ENCODE data around the gene ASB6. TPM values are rescaled to one million over a fixed set of nuclear protein-coding genes. Genes with fewer than 3 reads are reported as not detected.

Gene ASB6
- total RNA-seq, 1 donor from 2014 or later: 4.2 TPM

GRCh38 chr9:129612123-129612522, 29.8 kb downstream of the ASB6 start:
- Histone ChIP-seq H3K4me1 (ENCODE audit: control insufficient read depth in 3 of 3, insufficient read depth in 3 of 3, low read length in 3 of 3) (peaks cover 21 to 29% (median 23%) of the 10 kb centered on the region in 3 donors), H3K9me3 (ENCODE audit: control insufficient read depth in 3 of 3, low read length in 3 of 3) (no peaks in the 10 kb centered on the region), H3K27me3 (ENCODE audit: control insufficient read depth in 3 of 3, insufficient read depth in 3 of 3, low read length in 3 of 3) (peaks cover 0 to 3% (median 0%) of the 10 kb centered on the region in 3 donors), H3K4me3 (ENCODE audit: low read length in 3 of 3) (no peak overlapping the region), H3K27ac (ENCODE audit: low read depth, low read length) (no peak overlapping the region), H3K9ac (ENCODE audit: low read depth in 1 of 3, low read length in 3 of 3) (no peak overlapping the region), H3K36me3 (ENCODE audit: control insufficient read depth in 3 of 3, insufficient read depth in 3 of 3, low read length in 3 of 3) (no peaks in the 10 kb centered on the region)

- peaks cover 0 to 3% (median 0%) of the 10 kb centered on the region in 3 donors for H3K27me3 ChIP-seq (ENCODE audit: control insufficient read depth in 3 of 3, insufficient read depth in 3 of 3, low read length in 3 of 3)
- H3K9me3 ChIP-seq (ENCODE audit: control insufficient read depth in 3 of 3, low read length in 3 of 3): no peaks in the 10 kb centered on the region
- peak overlapping the region in 2 of 3 donors; percentile 81 to 82 for H3K4me3 ChIP-seq (ENCODE audit: low read length in 3 of 3)
- H3K36me3 ChIP-seq (ENCODE audit: control insufficient read depth in 3 of 3, insufficient read depth in 3 of 3, low read length in 3 of 3): no peaks in the 10 kb centered on the region
- H3K9ac ChIP-seq (ENCODE audit: low read depth in 1 of 3, low read length in 3 of 3): peak overlapping the region in 2 of 3 donors; percentile 82 to 91
- peaks cover 29 to 37% (median 30%) of the 10 kb centered on the region in 3 donors for H3K4me1 ChIP-seq (ENCODE audit: control insufficient read depth in 3 of 3, insufficient read depth in 3 of 3, low read length in 3 of 3)
- peak overlapping the region; percentile 79 for H3K27ac ChIP-seq (ENCODE audit: low read depth, low read length)
Measured at GRCh38 chr9:129611307-129611800, 30.6 kb downstream of the ASB6 start.

- Histone ChIP-seq H3K4me3 (ENCODE audit: low read length in 3 of 3) (peak overlapping the region; percentile 79 to 82 (median 81)), H3K27me3 (ENCODE audit: control insufficient read depth in 3 of 3, insufficient read depth in 3 of 3, low read length in 3 of 3) (peaks cover 0 to 3% (median 0%) of the 10 kb centered on the region in 3 donors), H3K27ac (ENCODE audit: low read depth, low read length) (peak overlapping the region; percentile 79), H3K4me1 (ENCODE audit: control insufficient read depth in 3 of 3, insufficient read depth in 3 of 3, low read length in 3 of 3) (peaks cover 30 to 42% (median 36%) of the 10 kb centered on the region in 3 donors), H3K9me3 (ENCODE audit: control insufficient read depth in 3 of 3, low read length in 3 of 3) (no peaks in the 10 kb centered on the region), H3K36me3 (ENCODE audit: control insufficient read depth in 3 of 3, insufficient read depth in 3 of 3, low read length in 3 of 3) (no peaks in the 10 kb centered on the region), H3K9ac (ENCODE audit: low read depth in 1 of 3, low read length in 3 of 3) (peak overlapping the region; percentile 79 to 91 (median 82))
Measured at GRCh38 chr9:129610473-129611306, 31.3 kb downstream of the ASB6 start.

- H3K9ac ChIP-seq (ENCODE audit: low read depth in 1 of 3, low read length in 3 of 3): peak overlapping the region; percentile 79 to 91 (median 82)
Measured at GRCh38 chr9:129610213-129610472, 31.8 kb downstream of the ASB6 start.

GRCh38 chr9:129609486-129610212, 32.3 kb downstream of the ASB6 start:
- H3K9me3 ChIP-seq (ENCODE audit: control insufficient read depth in 3 of 3, low read length in 3 of 3): no peaks in the 10 kb centered on the region
- H3K27ac ChIP-seq (ENCODE audit: low read depth, low read length): peak overlapping the region; percentile 75
- no peaks in the 10 kb centered on the region for H3K27me3 ChIP-seq (ENCODE audit: control insufficient read depth in 3 of 3, insufficient read depth in 3 of 3, low read length in 3 of 3)
- peaks cover 30 to 42% (median 36%) of the 10 kb centered on the region in 3 donors for H3K4me1 ChIP-seq (ENCODE audit: control insufficient read depth in 3 of 3, insufficient read depth in 3 of 3, low read length in 3 of 3)
- peak overlapping the region; percentile 41 to 57 (median 48) for H3K4me3 ChIP-seq (ENCODE audit: low read length in 3 of 3)
- no peaks in the 10 kb centered on the region for H3K36me3 ChIP-seq (ENCODE audit: control insufficient read depth in 3 of 3, insufficient read depth in 3 of 3, low read length in 3 of 3)
- H3K9ac ChIP-seq (ENCODE audit: low read depth in 1 of 3, low read length in 3 of 3): peak overlapping the region; percentile 56 to 70 (median 63)

More at GRCh38 chr9:129610213-129610472, 31.8 kb downstream of the ASB6 start:
- Histone ChIP-seq H3K4me3 (ENCODE audit: low read length in 3 of 3) (peak overlapping the region in 2 of 3 donors; percentile 81 to 82), H3K27ac (ENCODE audit: low read depth, low read length) (peak overlapping the region; percentile 79), H3K9me3 (ENCODE audit: control insufficient read depth in 3 of 3, low read length in 3 of 3) (no peaks in the 10 kb centered on the region), H3K27me3 (ENCODE audit: control insufficient read depth in 3 of 3, insufficient read depth in 3 of 3, low read length in 3 of 3) (peaks cover 0 to under 1% (median 0%) of the 10 kb centered on the region in 3 donors), H3K36me3 (ENCODE audit: control insufficient read depth in 3 of 3, insufficient read depth in 3 of 3, low read length in 3 of 3) (no peaks in the 10 kb centered on the region), H3K4me1 (ENCODE audit: control insufficient read depth in 3 of 3, insufficient read depth in 3 of 3, low read length in 3 of 3) (peaks cover 30 to 42% (median 36%) of the 10 kb centered on the region in 3 donors)

- Histone ChIP-seq H3K27me3 (ENCODE audit: control insufficient read depth in 3 of 3, insufficient read depth in 3 of 3, low read length in 3 of 3) (no peaks in the 10 kb centered on the region), H3K4me1 (ENCODE audit: control insufficient read depth in 3 of 3, insufficient read depth in 3 of 3, low read length in 3 of 3) (peaks cover 30 to 42% (median 36%) of the 10 kb centered on the region in 3 donors), H3K27ac (ENCODE audit: low read depth, low read length) (peak overlapping the region; percentile 54), H3K4me3 (ENCODE audit: low read length in 3 of 3) (no peak overlapping the region), H3K36me3 (ENCODE audit: control insufficient read depth in 3 of 3, insufficient read depth in 3 of 3, low read length in 3 of 3) (no peaks in the 10 kb centered on the region), H3K9ac (ENCODE audit: low read depth in 1 of 3, low read length in 3 of 3) (peak overlapping the region in 1 of 3 donors; percentile 16), H3K9me3 (ENCODE audit: control insufficient read depth in 3 of 3, low read length in 3 of 3) (no peaks in the 10 kb centered on the region)
Measured at GRCh38 chr9:129608561-129609481, 33.1 kb downstream of the ASB6 start.

GRCh38 chr9:129607027-129607387, 34.9 kb downstream of the ASB6 start:
- Histone ChIP-seq H3K4me3 (ENCODE audit: low read length in 3 of 3) (no peak overlapping the region), H3K27me3 (ENCODE audit: control insufficient read depth in 3 of 3, insufficient read depth in 3 of 3, low read length in 3 of 3) (no peaks in the 10 kb centered on the region), H3K36me3 (ENCODE audit: control insufficient read depth in 3 of 3, insufficient read depth in 3 of 3, low read length in 3 of 3) (no peaks in the 10 kb centered on the region), H3K4me1 (ENCODE audit: control insufficient read depth in 3 of 3, insufficient read depth in 3 of 3, low read length in 3 of 3) (peaks cover 30 to 45% (median 36%) of the 10 kb centered on the region in 3 donors), H3K27ac (ENCODE audit: low read depth, low read length) (peak overlapping the region; percentile 78), H3K9ac (ENCODE audit: low read depth in 1 of 3, low read length in 3 of 3) (peak overlapping the region; percentile 12 to 66 (median 43)), H3K9me3 (ENCODE audit: control insufficient read depth in 3 of 3, low read length in 3 of 3) (no peaks in the 10 kb centered on the region)

- Histone ChIP-seq H3K27me3 (ENCODE audit: control insufficient read depth in 3 of 3, insufficient read depth in 3 of 3, low read length in 3 of 3) (no peaks in the 10 kb centered on the region), H3K27ac (ENCODE audit: low read depth, low read length) (peak overlapping the region; percentile 78), H3K9ac (ENCODE audit: low read depth in 1 of 3, low read length in 3 of 3) (peak overlapping the region in 2 of 3 donors; percentile 61 to 66), H3K4me1 (ENCODE audit: control insufficient read depth in 3 of 3, insufficient read depth in 3 of 3, low read length in 3 of 3) (peaks cover 30 to 45% (median 36%) of the 10 kb centered on the region in 3 donors), H3K4me3 (ENCODE audit: low read length in 3 of 3) (no peak overlapping the region), H3K36me3 (ENCODE audit: control insufficient read depth in 3 of 3, insufficient read depth in 3 of 3, low read length in 3 of 3) (no peaks in the 10 kb centered on the region), H3K9me3 (ENCODE audit: control insufficient read depth in 3 of 3, low read length in 3 of 3) (no peaks in the 10 kb centered on the region)
Measured at GRCh38 chr9:129606161-129607026, 35.6 kb downstream of the ASB6 start.

All from skeletal muscle tissue (tissue), 4 donors.